D721Med (cell line): ENCODE data around the gene TPX2.

Experiments
- DNase-seq: peaks from one replicate; pipeline ENCODE4 v3.0.0; 2011; ENCODE audit warnings: low spot score; ENCODE audit not compliant: insufficient read length
- FAIRE-seq: peaks from 2 replicates; lab custom pipeline; 2011; peaks lifted over from hg19 to GRCh38; lab: Jason Lieb, UNC
- TF ChIP-seq, protein P1 (sequence below): IDR thresholded peaks from 2 replicates; pipeline ENCODE4 v1.5.1; 2012; ENCODE audit warnings: mild to moderate bottlenecking, control low read depth; ENCODE audit not compliant: insufficient read depth; ENCODE audit errors: missing control alignments

The TPX2 gene

GRCh38 chr20:31707994-31708735 is 30.9 kb upstream of the TPX2 start:
- FAIRE-seq (no peak), DNase-seq (no peak)
- TF ChIP-seq, protein P1, sequence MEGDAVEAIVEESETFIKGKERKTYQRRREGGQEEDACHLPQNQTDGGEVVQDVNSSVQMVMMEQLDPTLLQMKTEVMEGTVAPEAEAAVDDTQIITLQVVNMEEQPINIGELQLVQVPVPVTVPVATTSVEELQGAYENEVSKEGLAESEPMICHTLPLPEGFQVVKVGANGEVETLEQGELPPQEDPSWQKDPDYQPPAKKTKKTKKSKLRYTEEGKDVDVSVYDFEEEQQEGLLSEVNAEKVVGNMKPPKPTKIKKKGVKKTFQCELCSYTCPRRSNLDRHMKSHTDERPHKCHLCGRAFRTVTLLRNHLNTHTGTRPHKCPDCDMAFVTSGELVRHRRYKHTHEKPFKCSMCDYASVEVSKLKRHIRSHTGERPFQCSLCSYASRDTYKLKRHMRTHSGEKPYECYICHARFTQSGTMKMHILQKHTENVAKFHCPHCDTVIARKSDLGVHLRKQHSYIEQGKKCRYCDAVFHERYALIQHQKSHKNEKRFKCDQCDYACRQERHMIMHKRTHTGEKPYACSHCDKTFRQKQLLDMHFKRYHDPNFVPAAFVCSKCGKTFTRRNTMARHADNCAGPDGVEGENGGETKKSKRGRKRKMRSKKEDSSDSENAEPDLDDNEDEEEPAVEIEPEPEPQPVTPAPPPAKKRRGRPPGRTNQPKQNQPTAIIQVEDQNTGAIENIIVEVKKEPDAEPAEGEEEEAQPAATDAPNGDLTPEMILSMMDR, result no peak

GRCh38 chr20:31708736-31709534 is 30.2 kb upstream of the TPX2 start:
- TF ChIP-seq, protein P1, result no peak
- DNase-seq (no peak), FAIRE-seq (no peak)

DNA sequence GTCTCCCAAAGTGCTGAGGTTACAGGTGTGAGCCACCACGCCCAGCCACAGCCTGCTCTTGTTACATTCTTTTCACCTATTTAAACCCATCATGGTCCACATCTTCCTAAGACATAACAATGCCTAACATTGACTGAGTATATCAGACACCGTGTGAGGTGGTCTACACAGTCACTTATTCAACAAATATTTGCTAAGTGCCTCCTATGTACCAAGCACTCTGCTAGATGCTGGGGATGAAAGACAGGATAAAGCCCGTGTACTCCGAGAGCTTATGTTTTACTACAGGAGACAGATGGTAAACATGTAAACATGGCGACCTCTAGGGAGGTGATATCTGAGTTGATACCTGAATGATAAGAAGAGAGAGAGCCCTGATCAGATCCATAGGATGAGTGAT is 29.2 kb upstream of the TPX2 start:
- FAIRE-seq (no peak), DNase-seq (no peak)
- TF ChIP-seq, protein P1, result no peak

DNA sequence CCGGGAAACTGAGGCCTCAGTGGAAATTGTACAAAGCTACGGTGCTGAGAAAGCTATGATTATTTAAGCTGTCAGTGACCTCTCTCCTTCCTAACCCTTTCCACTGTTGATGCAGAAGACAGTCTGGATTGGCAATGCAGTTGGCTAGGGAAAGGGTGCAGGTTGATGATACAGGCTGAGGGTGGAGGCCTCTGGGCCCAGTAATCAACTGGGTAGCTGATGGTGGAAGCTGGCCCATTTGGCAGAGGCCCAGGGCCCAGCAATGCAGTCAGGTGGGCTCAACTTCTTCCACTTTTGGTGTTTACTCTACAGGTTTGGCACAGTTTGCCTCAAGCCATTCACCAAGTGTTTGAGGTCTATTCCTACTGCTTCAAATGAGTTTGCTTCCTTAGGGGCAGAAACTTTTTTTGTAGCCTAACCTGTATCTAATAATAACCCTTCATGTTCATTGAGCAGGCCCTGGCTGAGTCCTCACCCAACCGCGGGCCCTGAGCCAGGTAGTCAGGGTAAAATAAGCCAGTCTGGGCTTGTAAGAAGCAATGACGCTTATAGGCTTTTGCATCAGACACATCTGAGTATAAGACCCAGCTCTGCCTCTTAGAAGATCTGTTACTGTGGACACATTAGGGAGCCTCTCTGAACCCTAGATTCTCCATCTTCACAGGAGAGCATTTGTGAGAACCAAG is 28.5 kb upstream of the TPX2 start:
- FAIRE-seq (no peak), DNase-seq (no peak)

DNA sequence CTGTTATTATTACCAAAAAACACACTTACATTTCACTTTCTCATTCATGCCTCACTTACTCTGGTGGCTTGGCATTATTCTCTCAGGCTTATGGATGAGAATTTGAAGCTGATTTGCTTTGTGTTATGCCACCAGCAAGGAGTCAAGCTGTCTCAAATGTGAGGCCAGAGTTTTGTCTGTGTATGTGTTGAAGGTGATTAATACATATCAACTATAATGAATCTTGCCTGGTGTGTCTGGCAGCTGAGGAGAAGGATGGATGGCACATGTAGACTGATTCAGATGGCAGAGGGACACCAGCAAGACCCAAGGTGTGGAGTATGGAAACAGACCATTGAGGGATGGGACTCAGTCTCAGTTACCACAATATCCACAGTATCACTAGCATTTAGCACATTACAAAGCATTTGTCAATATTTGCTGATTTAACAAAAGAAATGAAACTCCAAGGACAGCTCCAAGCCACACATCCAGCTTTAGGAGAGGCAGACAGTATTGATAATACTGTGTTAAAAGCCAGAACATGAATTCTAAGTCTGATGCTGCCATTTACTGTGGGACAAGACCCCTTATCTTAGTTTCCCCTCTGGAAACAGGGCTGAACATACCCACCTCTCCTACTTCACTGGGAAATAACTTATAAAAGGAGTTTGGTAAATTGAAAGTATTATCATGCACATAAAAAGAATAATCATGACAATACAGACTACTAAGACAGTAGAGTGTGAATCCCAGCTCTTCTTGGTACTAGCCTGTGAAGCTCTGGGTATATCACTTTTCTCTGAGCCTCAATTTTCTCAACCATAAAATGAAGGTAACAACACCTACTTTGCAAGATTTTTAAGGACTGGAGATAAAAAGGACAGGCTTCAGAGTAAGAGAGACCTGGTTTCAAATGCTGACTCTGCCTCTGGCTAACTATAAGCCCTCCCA is 27.6 kb upstream of the TPX2 start:
- FAIRE-seq (no peak), DNase-seq (no peak)
- TF ChIP-seq, protein P1, result no peak

More for the DNA sequence above, 28.5 kb upstream of the TPX2 start:
- TF ChIP-seq, protein P1, result no peak

DNA sequence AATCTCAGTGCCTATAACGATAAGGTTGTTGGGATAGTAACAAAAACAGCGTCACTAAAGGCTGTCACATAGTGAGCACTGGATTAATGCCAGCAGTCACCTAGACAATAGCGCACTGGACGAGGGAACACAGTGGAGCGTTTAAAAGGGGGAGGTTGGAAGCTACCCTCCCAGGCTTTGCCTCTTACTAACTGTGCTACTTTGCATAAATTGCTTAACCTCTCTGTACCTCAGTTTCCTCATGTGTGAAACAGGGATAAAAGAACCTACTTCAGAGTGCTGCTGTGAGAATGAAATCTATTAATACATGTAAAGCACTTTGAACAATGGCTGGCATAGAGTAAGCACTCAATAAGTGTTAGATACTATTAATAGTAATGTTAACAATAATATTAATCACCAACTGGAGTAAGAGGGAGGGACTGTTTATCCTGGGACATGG is 27.0 kb upstream of the TPX2 start:
- no peak for FAIRE-seq
- DNase-seq, result no peak
- TF ChIP-seq, protein P1, result no peak
